OCI-LY1 (cell line): ENCODE measurements around the gene SLC5A2.
"Not testable (repeated sequence)": the region's sequence is repeated elsewhere in the genome, so short reads cannot be mapped to it uniquely, and the experiment has no call there.

Experiments
- H2AFZ ChIP-seq: fragments of 200-600 bp; sonication (generic), shearing (Covaris generic); 2 replicates; pipeline ENCODE4 v1.6.0; 2014; ENCODE audit warnings: antibody characterized with exemption, mild to moderate bottlenecking, low read length
- H3F3A ChIP-seq: fragments of 200-600 bp; sonication (generic), shearing (Covaris generic); 2 replicates; pipeline ENCODE4 v1.6.0; 2014; ENCODE audit warnings: mild to moderate bottlenecking, antibody characterized with exemption, low read length, moderate library complexity; ENCODE audit not compliant: insufficient read depth
- H3K27ac ChIP-seq: fragments of 200-600 bp; sonication (generic); 2 replicates; pipeline ENCODE4 v1.5.1; 2014; ENCODE audit warnings: low read length, mixed run types, mild to moderate bottlenecking, low read depth; ENCODE audit not compliant: poor library complexity, severe bottlenecking
- H3K27me3 ChIP-seq: fragments of 200-600 bp; sonication (generic); 2 replicates; pipeline ENCODE4 v1.6.0; 2014; ENCODE audit warnings: antibody characterized with exemption, mild to moderate bottlenecking, low read length, moderate library complexity; ENCODE audit not compliant: insufficient read depth
- H3K36me3 ChIP-seq: fragments of 200-600 bp; sonication (generic); 2 replicates; pipeline ENCODE4 v1.6.1; 2014; ENCODE audit warnings: mild to moderate bottlenecking, antibody characterized with exemption, low read length, moderate library complexity, mixed read lengths; ENCODE audit not compliant: insufficient read depth
- H3K4me1 ChIP-seq: fragments of 200-600 bp; sonication (generic); 2 replicates; pipeline ENCODE4 v1.5.1; 2014; ENCODE audit warnings: mild to moderate bottlenecking, low read length, moderate library complexity; ENCODE audit not compliant: insufficient read depth, severe bottlenecking
- H3K4me2 ChIP-seq: fragments of 200-600 bp; sonication (generic), shearing (Covaris generic); 2 replicates; pipeline ENCODE4 v1.6.1; 2014; ENCODE audit warnings: low read length
- H3K4me3 ChIP-seq: fragments of 200-600 bp; sonication (generic); 2 replicates; pipeline ENCODE4 v1.5.1; 2014; ENCODE audit warnings: low read length, low read depth, mild to moderate bottlenecking, mixed read lengths; ENCODE audit not compliant: poor library complexity, severe bottlenecking
- H3K79me2 ChIP-seq: fragments of 200-600 bp; shearing (Covaris generic); 2 replicates; pipeline ENCODE4 v1.6.1; 2016; ENCODE audit warnings: mixed run types, low read length, mixed read lengths; ENCODE audit not compliant: insufficient read depth
- H3K9ac ChIP-seq: fragments of 200-600 bp; sonication (generic), shearing (Covaris generic); 2 replicates; pipeline ENCODE4 v1.6.1; 2014; ENCODE audit warnings: mild to moderate bottlenecking, low read length, mixed read lengths
- H3K9me2 ChIP-seq: fragments of 200-600 bp; sonication (generic), shearing (Covaris generic); 2 replicates; pipeline ENCODE4 v1.6.1; 2014; ENCODE audit warnings: low read depth, mild to moderate bottlenecking, low read length, mixed read lengths
- H3K9me3 ChIP-seq: fragments of 200-600 bp; shearing (Covaris generic); 2 replicates; pipeline ENCODE4 v1.6.1; 2014; ENCODE audit warnings: low read length, mixed read lengths
- H4K20me1 ChIP-seq: fragments of 200-600 bp; sonication (generic), shearing (Covaris generic); 2 replicates; pipeline ENCODE4 v1.6.0; 2016; ENCODE audit warnings: mild to moderate bottlenecking, low read length; ENCODE audit not compliant: insufficient read depth
- CTCF ChIP-seq: fragments of 200-600 bp; sonication (generic), shearing (Covaris generic); IDR thresholded peaks from 2 replicates; pipeline ENCODE4 v1.5.1; 2017; ENCODE audit warnings: mild to moderate bottlenecking, antibody characterized with exemption, low read length, moderate library complexity, mixed read lengths
- EZH2 ChIP-seq: fragments of 200-600 bp; sonication (generic), shearing (Covaris generic); IDR thresholded peaks from 2 replicates; pipeline ENCODE4 v1.8.0; 2017; ENCODE audit warnings: borderline replicate concordance, mixed run types, mild to moderate bottlenecking, antibody characterized with exemption, low read length, moderate library complexity, mixed read lengths

Gene SLC5A2

GRCh38 chr16:31502981-31503380, 20.1 kb downstream of the SLC5A2 start:
- Histone ChIP-seq H3K79me2 (no peaks in the 10 kb centered on the region), H3K9me3 (no peaks in the 10 kb centered on the region), H3K27me3 (no peaks in the 10 kb centered on the region), H3K4me2 (no peak overlapping the region), H4K20me1 (no peaks in the 10 kb centered on the region), H3F3A (no peaks in the 10 kb centered on the region), H3K4me3 (no peak overlapping the region), H3K27ac (no peak overlapping the region), H2AFZ (no peak overlapping the region), H3K36me3 (no peaks in the 10 kb centered on the region), H3K4me1 (peaks cover 12% of the 10 kb centered on the region), H3K9ac (no peak overlapping the region), H3K9me2 (no peaks in the 10 kb centered on the region)
- TF ChIP-seq CTCF (no peak), EZH2 (no peak)

- H3K9me3 ChIP-seq, H3K27ac ChIP-seq, H3K36me3 ChIP-seq, H3K9ac ChIP-seq, H3K4me2 ChIP-seq, H2AFZ ChIP-seq, H3K9me2 ChIP-seq, H3F3A ChIP-seq, H3K27me3 ChIP-seq, H3K79me2 ChIP-seq, H4K20me1 ChIP-seq, H3K4me3 ChIP-seq: not testable (repeated sequence)
- peaks cover 12% of the 10 kb centered on the region for H3K4me1 ChIP-seq
Measured at GRCh38 chr16:31503555-31503954, 20.6 kb downstream of the SLC5A2 start.

GRCh38 chr16:31504159-31504558, 21.2 kb downstream of the SLC5A2 start:
- TF ChIP-seq EZH2 (no peak), CTCF (no peak)
- Histone ChIP-seq H3K9me2 (no peaks in the 10 kb centered on the region), H3K9me3 (no peaks in the 10 kb centered on the region), H3F3A (no peaks in the 10 kb centered on the region), H3K4me3 (no peak overlapping the region), H3K9ac (no peak overlapping the region), H2AFZ (no peak overlapping the region), H3K79me2 (no peaks in the 10 kb centered on the region), H3K36me3 (no peaks in the 10 kb centered on the region), H3K4me1 (peaks cover 18% of the 10 kb centered on the region), H4K20me1 (no peaks in the 10 kb centered on the region), H3K4me2 (no peak overlapping the region), H3K27ac (no peak overlapping the region), H3K27me3 (no peaks in the 10 kb centered on the region)

- Histone ChIP-seq H3K9me2 (no peaks in the 10 kb centered on the region), H2AFZ (no peak overlapping the region), H3K9ac (no peak overlapping the region), H4K20me1 (no peaks in the 10 kb centered on the region), H3K36me3 (no peaks in the 10 kb centered on the region), H3K27me3 (no peaks in the 10 kb centered on the region), H3K79me2 (no peaks in the 10 kb centered on the region), H3K9me3 (no peaks in the 10 kb centered on the region), H3F3A (no peaks in the 10 kb centered on the region), H3K4me2 (no peak overlapping the region), H3K4me3 (no peak overlapping the region), H3K27ac (no peak overlapping the region), H3K4me1 (peaks cover 21% of the 10 kb centered on the region)
- TF ChIP-seq CTCF, result no peak
- TF ChIP-seq EZH2, result no peak
Measured at GRCh38 chr16:31505483-31505882, 22.6 kb downstream of the SLC5A2 start.
